LNCaP clone FGC (cell line): ENCODE measurements around the gene FNBP1L.

Source experiments
- DNase-seq: peaks from one replicate; pipeline ENCODE4 v3.0.0-alpha.2; 2011; ENCODE audit warnings: low read depth
- H3K4me3 ChIP-seq: 2 replicates; pipeline ENCODE4 v1.5.1; 2011; ENCODE audit warnings: mild to moderate bottlenecking, low read depth, low read length, control low read depth
- CTCF ChIP-seq: IDR thresholded peaks from 2 replicates; pipeline ENCODE4 v1.5.1; 2012; ENCODE audit warnings: mild to moderate bottlenecking; ENCODE audit not compliant: control insufficient read depth, insufficient read depth; ENCODE audit errors: extremely low read depth

The FNBP1L gene

GRCh38 chr1:93537396-93537795 is 89.5 kb downstream of the FNBP1L start:
- no peak overlapping the region for H3K4me3 ChIP-seq
- DNase-seq, result no peak
- no peak for TF ChIP-seq CTCF

GRCh38 chr1:93537924-93538323 is 90.0 kb downstream of the FNBP1L start:
- no peak overlapping the region for H3K4me3 ChIP-seq
- DNase-seq, result no peak
- TF ChIP-seq CTCF, result no peak

GRCh38 chr1:93541045-93541444 is 93.1 kb downstream of the FNBP1L start:
- H3K4me3 ChIP-seq, result no peak overlapping the region
- no peak for TF ChIP-seq CTCF
- DNase-seq, result no peak

GRCh38 chr1:93542398-93542797 is 94.5 kb downstream of the FNBP1L start:
- no peak overlapping the region for H3K4me3 ChIP-seq
- no peak for DNase-seq
- TF ChIP-seq CTCF, result no peak

GRCh38 chr1:93546162-93546863 is 98.4 kb downstream of the FNBP1L start:
- TF ChIP-seq CTCF, result no peak
- no peak for DNase-seq
- no peak overlapping the region for H3K4me3 ChIP-seq

- TF ChIP-seq CTCF, result no peak
- DNase-seq, result no peak
- H3K4me3 ChIP-seq, result no peak overlapping the region
Measured at GRCh38 chr1:93549131-93549530, 101.2 kb downstream of the FNBP1L start.

GRCh38 chr1:93549811-93550210 is 101.9 kb downstream of the FNBP1L start:
- no peak for DNase-seq
- TF ChIP-seq CTCF, result no peak
- no peak overlapping the region for H3K4me3 ChIP-seq
